ENCODE measurements around the gene ORAI1. TPM values are rescaled to one million over a fixed set of nuclear protein-coding genes. Genes with fewer than 3 reads are reported as not detected.

ORAI1 gene
- total and polyA plus RNA-seq, 2 of the 13 experiments (the other 11 are each of a cell fraction or from before 2014, with no cell fraction given) = 9.2 to 17.2 TPM

- peak; percentile 43; the same call in 1 of the 2 replicates for TF ChIP-seq KMT2B (CRISPR knock-in tag; IDR thresholded peaks at IDR 0.05)
- TF ChIP-seq, protein P1, sequence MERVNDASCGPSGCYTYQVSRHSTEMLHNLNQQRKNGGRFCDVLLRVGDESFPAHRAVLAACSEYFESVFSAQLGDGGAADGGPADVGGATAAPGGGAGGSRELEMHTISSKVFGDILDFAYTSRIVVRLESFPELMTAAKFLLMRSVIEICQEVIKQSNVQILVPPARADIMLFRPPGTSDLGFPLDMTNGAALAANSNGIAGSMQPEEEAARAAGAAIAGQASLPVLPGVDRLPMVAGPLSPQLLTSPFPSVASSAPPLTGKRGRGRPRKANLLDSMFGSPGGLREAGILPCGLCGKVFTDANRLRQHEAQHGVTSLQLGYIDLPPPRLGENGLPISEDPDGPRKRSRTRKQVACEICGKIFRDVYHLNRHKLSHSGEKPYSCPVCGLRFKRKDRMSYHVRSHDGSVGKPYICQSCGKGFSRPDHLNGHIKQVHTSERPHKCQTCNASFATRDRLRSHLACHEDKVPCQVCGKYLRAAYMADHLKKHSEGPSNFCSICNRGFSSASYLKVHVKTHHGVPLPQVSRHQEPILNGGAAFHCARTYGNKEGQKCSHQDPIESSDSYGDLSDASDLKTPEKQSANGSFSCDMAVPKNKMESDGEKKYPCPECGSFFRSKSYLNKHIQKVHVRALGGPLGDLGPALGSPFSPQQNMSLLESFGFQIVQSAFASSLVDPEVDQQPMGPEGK (CRISPR knock-in tag; IDR thresholded peaks at IDR 0.05) = peak; percentile 71
- no peak for TF ChIP-seq ZNF281 (CRISPR knock-in tag; IDR thresholded peaks at IDR 0.05; ENCODE audit: borderline replicate concordance)
- TF ChIP-seq ATF1 (CRISPR knock-in tag; IDR thresholded peaks at IDR 0.05) = peak; percentile 36; the same call in 1 of the 2 replicates
- no peak for TF ChIP-seq HDAC6 (IDR thresholded peaks at IDR 0.05; ENCODE audit: low read depth, low read length)
- TF ChIP-seq, protein P2, sequence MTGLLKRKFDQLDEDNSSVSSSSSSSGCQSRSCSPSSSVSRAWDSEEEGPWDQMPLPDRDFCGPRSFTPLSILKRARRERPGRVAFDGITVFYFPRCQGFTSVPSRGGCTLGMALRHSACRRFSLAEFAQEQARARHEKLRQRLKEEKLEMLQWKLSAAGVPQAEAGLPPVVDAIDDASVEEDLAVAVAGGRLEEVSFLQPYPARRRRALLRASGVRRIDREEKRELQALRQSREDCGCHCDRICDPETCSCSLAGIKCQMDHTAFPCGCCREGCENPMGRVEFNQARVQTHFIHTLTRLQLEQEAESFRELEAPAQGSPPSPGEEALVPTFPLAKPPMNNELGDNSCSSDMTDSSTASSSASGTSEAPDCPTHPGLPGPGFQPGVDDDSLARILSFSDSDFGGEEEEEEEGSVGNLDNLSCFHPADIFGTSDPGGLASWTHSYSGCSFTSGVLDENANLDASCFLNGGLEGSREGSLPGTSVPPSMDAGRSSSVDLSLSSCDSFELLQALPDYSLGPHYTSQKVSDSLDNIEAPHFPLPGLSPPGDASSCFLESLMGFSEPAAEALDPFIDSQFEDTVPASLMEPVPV (CRISPR knock-in tag; IDR thresholded peaks at IDR 0.05) = no peak
- peak; percentile 53 for TF ChIP-seq ASH2L (IDR thresholded peaks at IDR 0.05; ENCODE audit: insufficient read length, low read depth, low read length)
- TF ChIP-seq ZNF879 (CRISPR knock-in tag; IDR thresholded peaks at IDR 0.05) = no peak
- TF ChIP-seq ZFP1 (CRISPR knock-in tag; IDR thresholded peaks at IDR 0.05) = no peak
- TF ChIP-seq MAX (IDR thresholded peaks at IDR 0.05) = peak; percentile 25; the same call in 1 of the 2 replicates
- TF ChIP-seq, protein P3, sequence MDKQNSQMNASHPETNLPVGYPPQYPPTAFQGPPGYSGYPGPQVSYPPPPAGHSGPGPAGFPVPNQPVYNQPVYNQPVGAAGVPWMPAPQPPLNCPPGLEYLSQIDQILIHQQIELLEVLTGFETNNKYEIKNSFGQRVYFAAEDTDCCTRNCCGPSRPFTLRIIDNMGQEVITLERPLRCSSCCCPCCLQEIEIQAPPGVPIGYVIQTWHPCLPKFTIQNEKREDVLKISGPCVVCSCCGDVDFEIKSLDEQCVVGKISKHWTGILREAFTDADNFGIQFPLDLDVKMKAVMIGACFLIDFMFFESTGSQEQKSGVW (CRISPR knock-in tag; IDR thresholded peaks at IDR 0.05; ENCODE audit: borderline replicate concordance) = no peak
- TF ChIP-seq SMYD3 (CRISPR knock-in tag; IDR thresholded peaks at IDR 0.05) = no peak
- TF ChIP-seq FOXA3 (CRISPR knock-in tag; IDR thresholded peaks at IDR 0.05) = no peak
- TF ChIP-seq MAZ (IDR thresholded peaks at IDR 0.05; ENCODE audit: borderline replicate concordance, low read depth, low read length) = no peak
- no peak for TF ChIP-seq MAZ (CRISPR knock-in tag; IDR thresholded peaks at IDR 0.05; ENCODE audit: low read depth)
- no peak for TF ChIP-seq U2AF1 (optimal IDR thresholded peaks at IDR 0.05; ENCODE audit: low read depth, low read length)
- TF ChIP-seq TCF7 (IDR thresholded peaks at IDR 0.05; ENCODE audit: low read depth) = no peak
- TF ChIP-seq DNMT3B (CRISPR knock-in tag; conservative IDR thresholded peaks at IDR 0.05) = no peak
- peak; percentile 59 for TF ChIP-seq CREB1 (IDR thresholded peaks at IDR 0.05)
- TF ChIP-seq CREB1 (CRISPR knock-in tag; IDR thresholded peaks at IDR 0.05) = peak; percentile 83
- peak; percentile 58 for TF ChIP-seq YY1 (IDR thresholded peaks at IDR 0.05; ENCODE audit: insufficient read depth, insufficient replicate concordance, low read depth, low read length)
- no peak for TF ChIP-seq THAP11 (CRISPR knock-in tag; IDR thresholded peaks at IDR 0.05)
- no peak for TF ChIP-seq XRCC5 (optimal IDR thresholded peaks at IDR 0.05; ENCODE audit: low read length)
- TF ChIP-seq IKZF1 (IDR thresholded peaks at IDR 0.05) = no peak
Observed at GRCh38 chr12:121579981-121580868, 46.1 kb upstream of the ORAI1 start (continued).
